Left ventricle myocardium inferior (tissue), 1 donor: ENCODE data around the gene SLX9. TPM values are rescaled to one million over a fixed set of nuclear protein-coding genes. Genes with fewer than 3 reads are reported as not detected.
"Not testable (repeated sequence)": the region's sequence is repeated elsewhere in the genome, so short reads cannot be mapped to it uniquely, and the experiment has no call there.

ENCODE experiments used
- DNase-seq: peaks from one replicate; pipeline ENCODE4 v3.0.0-alpha.2; 2020
- H3K27ac ChIP-seq: fragments of 200-600 bp; replicated peaks from 2 replicates; pipeline ENCODE4 v1.8.0; 2021
- H3K27me3 ChIP-seq: fragments of 200-600 bp; 2 replicates; pipeline ENCODE4 v1.8.0; 2021; ENCODE audit warnings: low read depth
- H3K36me3 ChIP-seq: fragments of 200-600 bp; 2 replicates; pipeline ENCODE4 v1.8.0; 2021
- H3K4me1 ChIP-seq: fragments of 200-600 bp; 2 replicates; pipeline ENCODE4 v1.8.0; 2021
- H3K4me3 ChIP-seq: fragments of 200-600 bp; 2 replicates; pipeline ENCODE4 v1.8.0; 2021; ENCODE audit warnings: mild to moderate bottlenecking, moderate library complexity
- H3K9me3 ChIP-seq: fragments of 200-600 bp; replicated peaks from 2 replicates; pipeline ENCODE4 v1.8.0; 2021
- intact Hi-C: fragments of 100-400 bp; cut with micrococcal nuclease; formaldehyde crosslinking; loops from one replicate; pipeline ENCODE4 v1.11.0; 2022
- total RNA-seq: library from RNA; stranded (reverse); fragmentation: NEBNext Ultra II Directional; extraction: Animal tissue kit (Norgen Biotek cat#: 25700); gene quantifications from one replicate; pipeline ENCODE4 v1.2.1, GENCODE V29; 2021
- TF ChIP-seq, protein P1 (sequence below): fragments of 200-600 bp; IDR thresholded peaks from 2 replicates; pipeline ENCODE4 v1.8.0; 2021; ENCODE audit warnings: antibody characterized with exemption, mild to moderate bottlenecking, borderline replicate concordance
- donor health status: DM: no; HTN: yes; CAD: no; lungs with severe emphysema.

The SLX9 gene
- total RNA-seq, 1 donor from 2014 or later = 70.7 TPM

DNA sequence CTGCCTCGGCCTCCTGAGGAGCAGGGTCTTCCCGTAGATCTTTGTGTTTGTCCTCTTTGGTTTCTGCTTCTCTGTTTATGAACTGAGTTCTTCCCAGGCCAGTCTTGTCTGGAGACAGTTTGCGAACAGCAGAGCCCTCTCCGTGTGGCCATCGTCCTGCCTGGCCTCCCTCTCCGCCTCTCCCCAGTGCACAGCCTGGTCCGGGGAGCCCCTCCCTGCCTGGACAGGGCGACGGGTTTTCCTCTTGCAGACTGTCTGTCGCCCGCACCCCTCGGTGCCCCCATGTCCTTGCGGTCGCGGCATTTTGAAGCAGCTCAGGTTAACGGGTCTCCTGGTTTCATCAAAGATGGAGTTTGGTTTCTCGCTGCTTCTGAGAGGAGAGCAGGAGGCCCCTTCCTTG is 34.8 kb downstream of the SLX9 start:
- DNase-seq = no peak

DNA sequence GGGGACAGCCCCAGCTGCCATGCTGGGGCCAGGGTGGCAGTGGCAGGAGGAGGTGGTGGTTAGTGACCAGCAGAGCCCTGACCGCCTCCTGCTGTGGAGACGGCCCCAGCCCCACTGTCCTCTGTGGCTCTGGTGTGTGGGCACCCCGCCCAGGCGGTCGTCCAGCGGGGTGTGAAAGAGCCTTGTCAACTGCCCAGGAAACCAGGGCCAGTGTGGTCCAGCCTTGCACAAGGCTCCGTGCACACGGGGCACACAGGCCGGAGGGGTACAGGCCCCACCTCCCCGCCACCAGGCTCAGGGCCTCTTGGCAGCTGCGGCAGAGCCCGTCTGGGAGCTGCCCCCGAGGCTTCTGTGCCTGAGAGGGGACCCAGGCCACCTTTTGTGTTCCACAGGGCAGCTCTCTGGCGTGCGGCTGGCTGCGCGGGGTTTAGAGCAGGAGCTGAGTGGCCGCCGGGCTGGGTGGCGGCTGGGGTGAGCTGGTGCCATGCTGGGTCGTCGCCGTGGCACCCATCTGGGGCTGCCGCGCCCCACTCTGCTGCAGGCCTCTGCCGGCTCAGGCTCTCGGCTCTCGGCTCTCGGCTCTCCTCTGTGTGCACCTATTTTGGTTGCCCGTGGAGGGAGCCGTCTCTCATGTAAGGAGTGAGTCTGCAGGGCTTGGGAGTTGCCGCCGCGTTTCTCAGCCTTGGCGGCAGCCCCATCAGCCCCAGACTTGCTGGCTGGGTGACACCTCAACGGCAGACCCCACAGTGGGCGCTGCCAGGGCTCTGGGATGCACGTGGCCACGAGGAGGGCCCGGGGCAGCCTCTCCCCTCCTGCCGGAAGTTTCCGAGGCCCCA is 36.1 kb downstream of the SLX9 start:
- TF ChIP-seq, protein P1, sequence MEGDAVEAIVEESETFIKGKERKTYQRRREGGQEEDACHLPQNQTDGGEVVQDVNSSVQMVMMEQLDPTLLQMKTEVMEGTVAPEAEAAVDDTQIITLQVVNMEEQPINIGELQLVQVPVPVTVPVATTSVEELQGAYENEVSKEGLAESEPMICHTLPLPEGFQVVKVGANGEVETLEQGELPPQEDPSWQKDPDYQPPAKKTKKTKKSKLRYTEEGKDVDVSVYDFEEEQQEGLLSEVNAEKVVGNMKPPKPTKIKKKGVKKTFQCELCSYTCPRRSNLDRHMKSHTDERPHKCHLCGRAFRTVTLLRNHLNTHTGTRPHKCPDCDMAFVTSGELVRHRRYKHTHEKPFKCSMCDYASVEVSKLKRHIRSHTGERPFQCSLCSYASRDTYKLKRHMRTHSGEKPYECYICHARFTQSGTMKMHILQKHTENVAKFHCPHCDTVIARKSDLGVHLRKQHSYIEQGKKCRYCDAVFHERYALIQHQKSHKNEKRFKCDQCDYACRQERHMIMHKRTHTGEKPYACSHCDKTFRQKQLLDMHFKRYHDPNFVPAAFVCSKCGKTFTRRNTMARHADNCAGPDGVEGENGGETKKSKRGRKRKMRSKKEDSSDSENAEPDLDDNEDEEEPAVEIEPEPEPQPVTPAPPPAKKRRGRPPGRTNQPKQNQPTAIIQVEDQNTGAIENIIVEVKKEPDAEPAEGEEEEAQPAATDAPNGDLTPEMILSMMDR = no peak
- no peak overlapping the region for H3K4me3 ChIP-seq
- H3K36me3 ChIP-seq = peaks cover 38% of the 10 kb centered on the region
- H3K27me3 ChIP-seq = no peaks in the 10 kb centered on the region
- peaks cover 14% of the 10 kb centered on the region for H3K4me1 ChIP-seq
- no peak for DNase-seq
- H3K9me3 ChIP-seq = no peaks in the 10 kb centered on the region
- no peak overlapping the region for H3K27ac ChIP-seq
- intact Hi-C loops = no loop called here

More for the DNA sequence above, 34.8 kb downstream of the SLX9 start:
- no peak overlapping the region for H3K4me3 ChIP-seq
- no peaks in the 10 kb centered on the region for H3K27me3 ChIP-seq
- peaks cover 22% of the 10 kb centered on the region for H3K4me1 ChIP-seq
- TF ChIP-seq, protein P1 = no peak
- no peaks in the 10 kb centered on the region for H3K9me3 ChIP-seq
- no peak overlapping the region for H3K27ac ChIP-seq
- H3K36me3 ChIP-seq = peaks cover 50% of the 10 kb centered on the region
- intact Hi-C loops = no loop called here

DNA sequence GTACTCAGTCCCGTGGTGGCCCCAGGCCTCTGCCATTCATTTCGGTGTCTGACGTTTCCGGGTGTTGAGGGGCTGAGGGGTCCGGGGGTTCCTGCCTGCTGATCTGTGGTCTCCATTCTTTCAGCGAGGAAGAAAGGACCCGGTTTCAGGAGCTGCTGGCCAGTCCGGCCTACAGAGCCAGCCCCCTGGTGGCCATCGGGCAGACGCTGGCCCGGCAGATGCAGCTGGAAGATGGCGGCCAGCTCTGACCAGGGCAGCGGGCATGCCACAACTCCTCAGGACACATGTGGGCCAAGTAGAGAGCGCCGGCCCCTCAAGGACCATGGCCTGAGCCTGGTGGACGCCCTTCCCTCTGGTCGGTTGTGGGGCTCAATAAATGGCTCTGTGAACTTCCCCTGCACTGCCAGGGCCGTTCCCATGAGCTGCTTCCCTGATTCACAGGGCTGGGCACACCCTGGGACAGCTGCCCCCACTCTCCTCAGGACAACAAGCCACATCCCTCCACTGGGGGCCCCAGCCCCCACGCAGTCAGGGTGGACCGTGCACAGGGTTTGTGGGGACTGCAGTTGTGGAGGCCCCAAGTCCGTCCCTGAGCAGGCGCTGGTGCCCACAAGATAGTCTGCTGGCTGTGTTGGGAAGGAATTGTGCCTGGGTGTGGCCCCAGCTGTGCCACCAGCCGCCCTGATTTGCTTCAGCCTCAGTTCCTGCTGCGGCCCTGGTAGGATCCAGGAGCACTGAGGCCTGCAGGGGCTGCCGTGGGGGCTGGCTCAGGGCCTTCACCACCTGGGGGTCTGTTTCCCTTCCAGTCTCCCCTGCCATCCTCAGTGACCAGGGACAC is 36.9 kb downstream of the SLX9 start:
- H3K27ac ChIP-seq, H3K4me3 ChIP-seq, DNase-seq, H3K9me3 ChIP-seq, H3K27me3 ChIP-seq, intact Hi-C loops: not testable (repeated sequence)
- TF ChIP-seq, protein P1 = peak; percentile 12
- Histone ChIP-seq H3K36me3 (peaks cover 38% of the 10 kb centered on the region), H3K4me1 (peaks cover 10% of the 10 kb centered on the region)

DNA sequence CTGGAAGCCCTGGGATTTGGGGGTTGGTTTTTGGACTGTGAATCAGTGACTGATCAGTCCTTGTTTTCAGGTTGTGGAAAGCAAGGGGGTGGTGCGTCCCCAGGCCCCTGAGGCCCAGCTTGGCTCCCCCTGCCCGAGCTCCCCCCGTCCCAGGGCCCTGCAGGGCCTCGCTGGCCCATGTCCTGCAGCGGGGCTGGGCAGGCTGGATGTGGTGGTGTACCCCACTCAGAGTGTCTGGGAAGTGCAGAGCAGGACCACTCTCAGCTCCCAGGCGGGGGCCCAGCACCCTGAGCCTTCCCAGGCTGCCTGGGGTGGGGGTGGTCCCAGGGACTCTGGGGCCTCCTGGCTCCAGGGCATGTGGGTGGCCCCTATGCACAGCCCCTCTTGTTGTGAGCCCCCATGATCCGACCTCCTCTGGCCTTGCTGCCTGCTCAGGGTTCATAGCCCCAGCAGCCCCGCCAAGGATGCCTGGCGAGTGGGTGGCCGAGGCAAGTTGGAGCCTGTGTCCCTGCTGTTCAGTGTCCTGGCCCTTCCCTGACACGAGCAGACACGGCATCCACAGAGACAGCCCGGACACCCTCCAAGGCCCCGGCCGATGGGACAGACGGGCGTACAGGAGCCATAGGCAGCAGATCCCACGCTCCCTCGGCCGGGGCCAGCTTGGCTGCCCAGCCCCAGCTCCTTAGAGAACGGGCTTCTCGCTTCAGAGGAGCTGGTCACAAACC is 37.9 kb downstream of the SLX9 start:
- Histone ChIP-seq H3K4me1 (peaks cover 15% of the 10 kb centered on the region), H3K36me3 (peaks cover 38% of the 10 kb centered on the region), H3K4me3 (no peak overlapping the region), H3K27me3 (no peaks in the 10 kb centered on the region), H3K27ac (no peak overlapping the region), H3K9me3 (no peaks in the 10 kb centered on the region)
- TF ChIP-seq, protein P1 = no peak
- no peak for DNase-seq
- intact Hi-C loops = no loop called here
